ENCODE results near the gene SETD2.

The SETD2 gene

GRCh38 chr3:47013231-47013630 lies 150.7 kb downstream of the SETD2 start:
- peaks cover 26% of the 10 kb centered on the region for H3K36me3 ChIP-seq (ENCODE audit: control insufficient read depth, insufficient read depth, low read length)
- no peak for DNase-seq (ENCODE audit: extremely low read depth, insufficient read length)
- TF ChIP-seq, protein P1, sequence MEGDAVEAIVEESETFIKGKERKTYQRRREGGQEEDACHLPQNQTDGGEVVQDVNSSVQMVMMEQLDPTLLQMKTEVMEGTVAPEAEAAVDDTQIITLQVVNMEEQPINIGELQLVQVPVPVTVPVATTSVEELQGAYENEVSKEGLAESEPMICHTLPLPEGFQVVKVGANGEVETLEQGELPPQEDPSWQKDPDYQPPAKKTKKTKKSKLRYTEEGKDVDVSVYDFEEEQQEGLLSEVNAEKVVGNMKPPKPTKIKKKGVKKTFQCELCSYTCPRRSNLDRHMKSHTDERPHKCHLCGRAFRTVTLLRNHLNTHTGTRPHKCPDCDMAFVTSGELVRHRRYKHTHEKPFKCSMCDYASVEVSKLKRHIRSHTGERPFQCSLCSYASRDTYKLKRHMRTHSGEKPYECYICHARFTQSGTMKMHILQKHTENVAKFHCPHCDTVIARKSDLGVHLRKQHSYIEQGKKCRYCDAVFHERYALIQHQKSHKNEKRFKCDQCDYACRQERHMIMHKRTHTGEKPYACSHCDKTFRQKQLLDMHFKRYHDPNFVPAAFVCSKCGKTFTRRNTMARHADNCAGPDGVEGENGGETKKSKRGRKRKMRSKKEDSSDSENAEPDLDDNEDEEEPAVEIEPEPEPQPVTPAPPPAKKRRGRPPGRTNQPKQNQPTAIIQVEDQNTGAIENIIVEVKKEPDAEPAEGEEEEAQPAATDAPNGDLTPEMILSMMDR (IDR thresholded peaks at IDR 0.05; ENCODE audit: insufficient read depth, low read length, poor library complexity, severe bottlenecking): no peak
- H3K4me3 ChIP-seq (replicated peaks; ENCODE audit: low read depth, low read length): no peak overlapping the region
- no peaks in the 10 kb centered on the region for H3K27me3 ChIP-seq (replicated peaks; ENCODE audit: control insufficient read depth, insufficient read depth, low read length)

DNA sequence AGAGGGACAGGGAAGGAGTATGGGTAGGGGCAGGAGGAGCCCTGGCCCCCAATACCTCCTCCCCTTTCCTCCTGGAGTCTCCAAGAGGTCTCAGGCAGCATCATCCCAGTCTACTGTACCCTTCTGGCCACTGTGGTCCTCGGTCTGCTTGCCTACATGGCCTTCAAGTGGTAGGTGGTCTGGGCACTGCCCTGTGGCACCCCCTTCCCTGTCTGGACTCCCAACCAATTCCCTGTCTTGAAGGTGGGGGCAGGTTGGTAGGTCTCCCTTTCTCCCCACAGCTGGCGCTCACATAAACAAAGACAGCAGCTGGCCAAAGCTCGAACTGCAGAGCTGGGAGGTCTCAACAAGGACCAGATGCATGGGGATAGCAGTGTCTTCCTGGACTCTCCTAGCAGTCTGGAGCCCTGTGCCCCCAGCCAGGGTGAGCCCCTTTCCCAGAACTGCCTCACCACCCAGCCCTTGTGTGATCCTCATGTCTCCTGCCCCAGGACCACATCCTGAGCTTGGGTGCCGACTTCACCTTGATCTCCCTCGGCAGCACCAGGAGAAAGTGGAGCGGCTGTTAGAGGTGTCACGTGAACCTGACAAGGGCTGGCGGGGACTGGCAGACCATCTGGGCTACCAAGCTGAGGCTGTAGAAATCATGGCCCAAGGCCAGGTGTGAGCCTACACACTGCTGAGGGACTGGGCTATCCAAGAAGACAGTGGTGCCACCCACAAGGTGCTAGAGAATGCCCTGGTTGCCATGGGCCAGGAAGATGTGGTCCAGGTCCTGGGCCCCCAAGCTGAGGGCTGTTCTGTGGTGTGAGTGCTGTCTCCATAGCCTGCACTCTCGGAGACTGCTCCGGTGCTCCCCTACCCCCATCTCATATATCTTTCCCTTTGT lies 151.3 kb downstream of the SETD2 start:
- H3K27me3 ChIP-seq (replicated peaks; ENCODE audit: control insufficient read depth, insufficient read depth, low read length): no peaks in the 10 kb centered on the region
- TF ChIP-seq, protein P1 (IDR thresholded peaks at IDR 0.05; ENCODE audit: insufficient read depth, low read length, poor library complexity, severe bottlenecking): no peak
- DNase-seq (ENCODE audit: extremely low read depth, insufficient read length): no peak
- H3K4me3 ChIP-seq (replicated peaks; ENCODE audit: low read depth, low read length): no peak overlapping the region
- H3K36me3 ChIP-seq (ENCODE audit: control insufficient read depth, insufficient read depth, low read length): peaks cover 28% of the 10 kb centered on the region

GRCh38 chr3:47011371-47011770 lies 152.5 kb downstream of the SETD2 start:
- no peak overlapping the region for H3K4me3 ChIP-seq (replicated peaks; ENCODE audit: low read depth, low read length)
- H3K36me3 ChIP-seq (ENCODE audit: control insufficient read depth, insufficient read depth, low read length): peaks cover 29% of the 10 kb centered on the region
- no peak for DNase-seq (ENCODE audit: extremely low read depth, insufficient read length)
- H3K27me3 ChIP-seq (replicated peaks; ENCODE audit: control insufficient read depth, insufficient read depth, low read length): no peaks in the 10 kb centered on the region
- TF ChIP-seq, protein P1 (IDR thresholded peaks at IDR 0.05; ENCODE audit: insufficient read depth, low read length, poor library complexity, severe bottlenecking): no peak

GRCh38 chr3:47010910-47011309 lies 153.0 kb downstream of the SETD2 start:
- Histone ChIP-seq H3K27me3 (replicated peaks; ENCODE audit: control insufficient read depth, insufficient read depth, low read length) (no peaks in the 10 kb centered on the region), H3K4me3 (replicated peaks; ENCODE audit: low read depth, low read length) (no peak overlapping the region), H3K36me3 (ENCODE audit: control insufficient read depth, insufficient read depth, low read length) (peaks cover 29% of the 10 kb centered on the region)
- TF ChIP-seq, protein P1 (IDR thresholded peaks at IDR 0.05; ENCODE audit: insufficient read depth, low read length, poor library complexity, severe bottlenecking): no peak
- DNase-seq (ENCODE audit: extremely low read depth, insufficient read length): no peak

- no peak for DNase-seq (ENCODE audit: extremely low read depth, insufficient read length)
- no peaks in the 10 kb centered on the region for H3K27me3 ChIP-seq (replicated peaks; ENCODE audit: control insufficient read depth, insufficient read depth, low read length)
- H3K36me3 ChIP-seq (ENCODE audit: control insufficient read depth, insufficient read depth, low read length): peaks cover 33% of the 10 kb centered on the region
- TF ChIP-seq, protein P1 (IDR thresholded peaks at IDR 0.05; ENCODE audit: insufficient read depth, low read length, poor library complexity, severe bottlenecking): no peak
- no peak overlapping the region for H3K4me3 ChIP-seq (replicated peaks; ENCODE audit: low read depth, low read length)
These were observed 153.7 kb downstream of the SETD2 start for GRCh38 chr3:47010111-47010712.

All from GM06990 (cell line).